ENCODE measurements around the gene SH3PXD2A. TPM values are rescaled to one million over a fixed set of nuclear protein-coding genes. Genes with fewer than 3 reads are reported as not detected.

The SH3PXD2A gene
- total and polyA plus RNA-seq, 2 donors (not counting 1 experiment from before 2014, with no cell fraction given) = 3.2 to 33.5 TPM

- no peak for ATAC-seq (ENCODE audit: low read depth)
These were observed 284.3 kb downstream of the SH3PXD2A start for GRCh38 chr10:103570844-103571655.

More at GRCh38 chr10:103570844-103571655, 284.3 kb downstream of the SH3PXD2A start:
- Histone ChIP-seq H3K79me2 (ENCODE audit: control insufficient read depth, insufficient read depth, low read length) (no peaks in the 10 kb centered on the region), H3K36me3 (replicated peaks in 1 of 2; ENCODE audit: control extremely low read depth in 1 of 2, control insufficient read depth in 1 of 2, extremely low read depth in 1 of 2, insufficient read depth in 2 of 2, low read length in 1 of 2) (no peaks in the 10 kb centered on the region), H3K4me3 (ENCODE audit: control extremely low read depth in 1 of 5, extremely low read depth in 1 of 5, insufficient read depth in 1 of 5, low read depth in 2 of 5, low read length in 4 of 5) (no peak overlapping the region), H3K9ac (ENCODE audit: low read length) (no peak overlapping the region), H3K9me3 (ENCODE audit: control extremely low read depth in 1 of 3, control insufficient read depth in 2 of 3, insufficient read depth in 1 of 3, low read length in 2 of 3) (no peaks in the 10 kb centered on the region), H4K20me1 (ENCODE audit: control insufficient read depth, insufficient read depth, low read length, poor library complexity, severe bottlenecking) (no peaks in the 10 kb centered on the region), H3K4me2 (replicated peaks; ENCODE audit: low read depth, low read length, poor library complexity, severe bottlenecking) (no peak overlapping the region), H3K27me3 (replicated peaks in 1 of 4; ENCODE audit: control extremely low read depth in 1 of 4, control insufficient read depth in 3 of 4, insufficient read depth in 4 of 4, low read length in 3 of 4) (no peaks in the 10 kb centered on the region), H2AFZ (ENCODE audit: insufficient read depth, low read depth, low read length, poor library complexity, severe bottlenecking) (no peak overlapping the region), H3K27ac (ENCODE audit: low read length in 2 of 2) (no peak overlapping the region), H3K4me1 (ENCODE audit: control insufficient read depth in 2 of 2, insufficient read depth in 2 of 2, low read length in 2 of 2) (no peaks in the 10 kb centered on the region)
- ChIA-PET POLR2A (no interaction called here), CTCF (no interaction called here)
- no peak for DNase-seq
- whole genome bisulfite sequencing (ENCODE audit: insufficient coverage) = 96% methylated on average over 25 of the region's 28 CpGs
- Mint-ChIP-seq H3K27ac (no peak overlapping the region), H3K4me1 (no peaks in the 10 kb centered on the region), H3K27me3 (peaks cover 7% of the 10 kb centered on the region), H3K9me3 (ENCODE audit: insufficient read depth) (no peaks in the 10 kb centered on the region), H3K4me3 (no peak overlapping the region)
- TF ChIP-seq CTCF (IDR thresholded peaks at IDR 0.05) = no peak
- no peak for TF ChIP-seq EZH2 (IDR thresholded peaks at IDR 0.05; ENCODE audit: borderline replicate concordance, insufficient read depth, low read depth, low read length, poor library complexity, severe bottlenecking)
- intact Hi-C loops (cut with micrococcal nuclease) = no loop called here
